ENCODE data around the gene FTCD. TPM values are rescaled to one million over a fixed set of nuclear protein-coding genes. Genes with fewer than 3 reads are reported as not detected.

FTCD gene
- total and polyA plus RNA-seq, 2 of the 8 experiments (the other 6 are each of a cell fraction or from before 2014, with no cell fraction given) = 3.3 to 4.9 TPM

GRCh38 chr21:46181953-46182547 is 26.7 kb upstream of the FTCD start:
- Histone ChIP-seq H3K9me3 (ENCODE audit: insufficient read depth in 2 of 2, low read depth in 1 of 2, low read length in 1 of 2) (no peaks in the 10 kb centered on the region), H2BK20ac (ENCODE audit: low read length) (no peak overlapping the region), H3K79me1 (ENCODE audit: low read depth, low read length) (peaks cover 5% of the 10 kb centered on the region; the same call in 1 of the 2 replicates), H2BK15ac (ENCODE audit: low read length) (no peak overlapping the region), H3K23me2 (ENCODE audit: low read depth, low read length) (peaks cover 8% of the 10 kb centered on the region), H4K5ac (ENCODE audit: insufficient read length, low read depth, low read length) (no peak overlapping the region), H3K4me1 (replicated peaks in 1 of 4; ENCODE audit: control insufficient read depth in 3 of 4, insufficient read depth in 4 of 4, low read length in 3 of 4) (peaks cover 0 to 20% (median 9%) of the 10 kb centered on the region in 4 experiments; a peak in 5 of 7 replicates), H4K8ac (ENCODE audit: extremely low read depth, insufficient read depth, low read length) (no peak overlapping the region), H3K23ac (ENCODE audit: insufficient read length) (no peak overlapping the region), H3K27ac (ENCODE audit: low read depth, low read length) (no peak overlapping the region), H3K4me2 (ENCODE audit: insufficient read depth in 1 of 2, low read depth in 2 of 2, low read length in 2 of 2) (no peak overlapping the region), H3K9ac (replicated peaks in 1 of 4; ENCODE audit: extremely low read depth in 1 of 4, low read depth in 3 of 4, low read length in 3 of 4) (no peak overlapping the region), H3K79me2 (ENCODE audit: control insufficient read depth in 1 of 2, insufficient read depth in 2 of 2, low read length in 2 of 2) (peaks cover 0 to 12% of the 10 kb centered on the region in 2 experiments; a peak in 2 of 4 replicates), H3K4me3 (ENCODE audit: extremely low read depth in 1 of 4, insufficient read depth in 2 of 4, low read depth in 3 of 4, low read length in 4 of 4) (no peak overlapping the region), H3K56ac (replicated peaks; ENCODE audit: insufficient read length, low read depth, low read length) (no peak overlapping the region), H3K14ac (ENCODE audit: insufficient read length) (no peak overlapping the region), H3K4ac (replicated peaks; ENCODE audit: insufficient read length, low read depth, low read length) (no peak overlapping the region), H3K36me3 (ENCODE audit: control insufficient read depth in 2 of 4, insufficient read depth in 4 of 4, low read length in 3 of 4) (peaks cover 0 to 2% (median 0%) of the 10 kb centered on the region in 4 experiments; a peak in 1 of 8 replicates), H3K18ac (ENCODE audit: extremely low read depth, low read length) (no peak overlapping the region; the same call in 1 of the 2 replicates), H2BK5ac (ENCODE audit: low read depth, low read length) (no peak overlapping the region), H2AK5ac (ENCODE audit: low read depth, low read length) (no peak overlapping the region), H2BK12ac (ENCODE audit: low read depth, low read length) (no peak overlapping the region), H2AFZ (ENCODE audit: low read length) (no peak overlapping the region), H2BK120ac (replicated peaks; ENCODE audit: low read depth, low read length) (no peak overlapping the region), H4K91ac (replicated peaks; ENCODE audit: insufficient read length, low read length) (no peak overlapping the region), H4K20me1 (replicated peaks in 1 of 2; ENCODE audit: control insufficient read depth in 1 of 2, insufficient read depth in 2 of 2, low read length in 2 of 2) (peaks cover 0 to 11% of the 10 kb centered on the region in 2 experiments), H3K27me3 (replicated peaks in 1 of 4; ENCODE audit: control insufficient read depth in 3 of 4, extremely low read depth in 1 of 4, insufficient read depth in 3 of 4, low read length in 3 of 4) (no peaks in the 10 kb centered on the region)
- ChIA-PET POLR2A (ENCODE audit: partially characterized antibody) (interaction anchor here (0.6 to 1.8 kb wide), 2 partner anchors 11 to 40 kb away, joined by 3 to 6 read pairs; no protein-coding TSS in a partner anchor), CTCF (ENCODE audit: partially characterized antibody) (interaction anchor here (0.7 to 1.8 kb wide), 7 partner anchors 20 to 208 kb away, joined by 3 to 8 read pairs (median 3); no protein-coding TSS in a partner anchor)
- 99% methylated on average over 12 of the region's 16 CpGs; no CpG with 5 or more reads in 1 of the 2 experiments for WGBS, 2 experiments (ENCODE audit: extremely low coverage in 1 of 2, insufficient coverage in 1 of 2, insufficient read length in 1 of 2, insufficient replicate concordance in 2 of 2, low coverage in 1 of 2, low lambda C conversion rate in 2 of 2, missing lambda C conversion rate in 1 of 2)
- DNase-seq (ENCODE audit: low read depth in 1 of 2, low spot score in 2 of 2) (no peak), FAIRE-seq (no peak)
- TF ChIP-seq RXRA (IDR thresholded peaks at IDR 0.05; ENCODE audit: insufficient read depth, low read depth, low read length) = no peak
- no peak for TF ChIP-seq RBBP5 (IDR thresholded peaks at IDR 0.05; ENCODE audit: borderline replicate concordance, low read depth, low read length)
- TF ChIP-seq, protein P1, sequence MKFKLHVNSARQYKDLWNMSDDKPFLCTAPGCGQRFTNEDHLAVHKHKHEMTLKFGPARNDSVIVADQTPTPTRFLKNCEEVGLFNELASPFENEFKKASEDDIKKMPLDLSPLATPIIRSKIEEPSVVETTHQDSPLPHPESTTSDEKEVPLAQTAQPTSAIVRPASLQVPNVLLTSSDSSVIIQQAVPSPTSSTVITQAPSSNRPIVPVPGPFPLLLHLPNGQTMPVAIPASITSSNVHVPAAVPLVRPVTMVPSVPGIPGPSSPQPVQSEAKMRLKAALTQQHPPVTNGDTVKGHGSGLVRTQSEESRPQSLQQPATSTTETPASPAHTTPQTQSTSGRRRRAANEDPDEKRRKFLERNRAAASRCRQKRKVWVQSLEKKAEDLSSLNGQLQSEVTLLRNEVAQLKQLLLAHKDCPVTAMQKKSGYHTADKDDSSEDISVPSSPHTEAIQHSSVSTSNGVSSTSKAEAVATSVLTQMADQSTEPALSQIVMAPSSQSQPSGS (IDR thresholded peaks at IDR 0.05; ENCODE audit: low read length) = no peak
- TF ChIP-seq CEBPB (IDR thresholded peaks at IDR 0.05; ENCODE audit: low read depth, low read length) = no peak
- no peak for TF ChIP-seq YY1 (IDR thresholded peaks at IDR 0.05; ENCODE audit: low read depth, low read length)

Data from H1 (cell line).